Measurements from ENCODE around the gene PNPLA2.

Gene PNPLA2

GRCh38 chr11:855330-855674, 36.6 kb downstream of the PNPLA2 start:
- no peaks in the 10 kb centered on the region for H3K36me3 ChIP-seq (replicated peaks)
- H3K27ac ChIP-seq: no peak overlapping the region
- TF ChIP-seq, protein P1, sequence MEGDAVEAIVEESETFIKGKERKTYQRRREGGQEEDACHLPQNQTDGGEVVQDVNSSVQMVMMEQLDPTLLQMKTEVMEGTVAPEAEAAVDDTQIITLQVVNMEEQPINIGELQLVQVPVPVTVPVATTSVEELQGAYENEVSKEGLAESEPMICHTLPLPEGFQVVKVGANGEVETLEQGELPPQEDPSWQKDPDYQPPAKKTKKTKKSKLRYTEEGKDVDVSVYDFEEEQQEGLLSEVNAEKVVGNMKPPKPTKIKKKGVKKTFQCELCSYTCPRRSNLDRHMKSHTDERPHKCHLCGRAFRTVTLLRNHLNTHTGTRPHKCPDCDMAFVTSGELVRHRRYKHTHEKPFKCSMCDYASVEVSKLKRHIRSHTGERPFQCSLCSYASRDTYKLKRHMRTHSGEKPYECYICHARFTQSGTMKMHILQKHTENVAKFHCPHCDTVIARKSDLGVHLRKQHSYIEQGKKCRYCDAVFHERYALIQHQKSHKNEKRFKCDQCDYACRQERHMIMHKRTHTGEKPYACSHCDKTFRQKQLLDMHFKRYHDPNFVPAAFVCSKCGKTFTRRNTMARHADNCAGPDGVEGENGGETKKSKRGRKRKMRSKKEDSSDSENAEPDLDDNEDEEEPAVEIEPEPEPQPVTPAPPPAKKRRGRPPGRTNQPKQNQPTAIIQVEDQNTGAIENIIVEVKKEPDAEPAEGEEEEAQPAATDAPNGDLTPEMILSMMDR (IDR thresholded peaks at IDR 0.05; ENCODE audit: low read depth, low read length, missing control alignments): no peak
- DNase-seq: no peak
- in situ Hi-C loops (cut with HindIII; ENCODE audit: low pct_ligation_motif_present, low sequenced_read_pairs): no loop called here
- H3K27me3 ChIP-seq (replicated peaks): no peaks in the 10 kb centered on the region
- no peak overlapping the region for H3K4me3 ChIP-seq (ENCODE audit: low read depth, low read length)

- Histone ChIP-seq H3K36me3 (replicated peaks) (no peaks in the 10 kb centered on the region), H3K4me3 (ENCODE audit: low read depth, low read length) (no peak overlapping the region), H3K27me3 (replicated peaks) (no peaks in the 10 kb centered on the region), H3K27ac (no peak overlapping the region)
- DNase-seq: no peak
- in situ Hi-C loops (cut with HindIII; ENCODE audit: low pct_ligation_motif_present, low sequenced_read_pairs): no loop called here
- TF ChIP-seq, protein P1 (IDR thresholded peaks at IDR 0.05; ENCODE audit: low read depth, low read length, missing control alignments): no peak
These were observed 37.1 kb downstream of the PNPLA2 start for GRCh38 chr11:855796-856195.

GRCh38 chr11:856397-856796, 37.7 kb downstream of the PNPLA2 start:
- no peaks in the 10 kb centered on the region for H3K36me3 ChIP-seq (replicated peaks)
- no peak overlapping the region for H3K4me3 ChIP-seq (ENCODE audit: low read depth, low read length)
- in situ Hi-C loops (cut with HindIII; ENCODE audit: low pct_ligation_motif_present, low sequenced_read_pairs): no loop called here
- no peaks in the 10 kb centered on the region for H3K27me3 ChIP-seq (replicated peaks)
- TF ChIP-seq, protein P1 (IDR thresholded peaks at IDR 0.05; ENCODE audit: low read depth, low read length, missing control alignments): no peak
- DNase-seq: no peak
- H3K27ac ChIP-seq: no peak overlapping the region

DNA sequence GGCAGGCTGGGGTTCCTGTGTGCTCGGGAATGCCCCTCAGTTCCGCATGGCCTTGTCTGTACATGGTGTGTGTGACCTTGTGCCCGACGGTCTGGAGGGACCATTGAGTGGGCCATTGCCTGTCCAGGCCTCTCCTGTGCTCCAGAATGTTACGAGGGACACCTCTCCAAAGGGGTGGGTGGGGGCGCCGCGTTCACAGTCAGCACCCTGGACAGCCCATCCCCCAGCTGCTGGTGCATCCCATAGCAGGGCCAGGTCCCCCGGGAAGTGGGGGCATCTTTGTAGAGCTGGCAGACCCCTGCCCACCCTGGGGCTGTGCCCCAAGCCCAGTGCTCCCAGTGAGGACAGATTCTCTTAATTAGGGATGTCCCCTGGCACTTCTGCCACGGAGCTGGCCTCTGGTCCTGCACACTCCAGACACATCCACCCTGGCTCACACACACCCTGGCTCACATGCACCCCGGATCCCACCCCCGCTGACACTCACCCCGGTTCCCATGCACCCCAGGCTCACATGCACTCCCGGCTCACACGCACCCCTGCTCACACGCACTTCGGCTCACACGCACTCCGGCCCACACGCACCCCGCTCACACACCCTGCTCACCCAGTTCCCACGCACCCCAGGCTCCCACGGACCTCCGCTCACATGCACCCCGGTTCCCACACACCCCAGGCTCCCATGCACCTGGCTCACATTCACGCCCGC, 39.5 kb downstream of the PNPLA2 start:
- H3K36me3 ChIP-seq (replicated peaks): peaks cover 2% of the 10 kb centered on the region
- TF ChIP-seq, protein P1 (IDR thresholded peaks at IDR 0.05; ENCODE audit: low read depth, low read length, missing control alignments): no peak
- no peak for DNase-seq
- no peaks in the 10 kb centered on the region for H3K27me3 ChIP-seq (replicated peaks)
- no peak overlapping the region for H3K4me3 ChIP-seq (ENCODE audit: low read depth, low read length)
- in situ Hi-C loops (cut with HindIII; ENCODE audit: low pct_ligation_motif_present, low sequenced_read_pairs): no loop called here
- no peak overlapping the region for H3K27ac ChIP-seq

GRCh38 chr11:858762-859339, 40.1 kb downstream of the PNPLA2 start:
- H3K4me3 ChIP-seq (ENCODE audit: low read depth, low read length): peak overlapping the region; percentile 9
- H3K36me3 ChIP-seq (replicated peaks): peaks cover 2% of the 10 kb centered on the region
- in situ Hi-C loops (cut with HindIII; ENCODE audit: low pct_ligation_motif_present, low sequenced_read_pairs): no loop called here
- TF ChIP-seq, protein P1 (IDR thresholded peaks at IDR 0.05; ENCODE audit: low read depth, low read length, missing control alignments): no peak
- DNase-seq: no peak
- no peaks in the 10 kb centered on the region for H3K27me3 ChIP-seq (replicated peaks)
- no peak overlapping the region for H3K27ac ChIP-seq
